GM12891 (cell line): ENCODE results near the gene NAA80.
"Not testable (repeated sequence)": the region's sequence is repeated elsewhere in the genome, so short reads cannot be mapped to it uniquely, and the experiment has no call there.

Experiments
- PAX5 ChIP-seq: IDR thresholded peaks from 2 replicates; pipeline ENCODE4 v1.6.1; 2011; ENCODE audit warnings: low read length, moderate library complexity, mild to moderate bottlenecking; ENCODE audit not compliant: insufficient read depth, severe bottlenecking
- POLR2A ChIP-seq: IDR thresholded peaks from 2 replicates; pipeline ENCODE4 v1.6.1; 2011; ENCODE audit warnings: low read depth, low read length, control low read depth
- POLR2AphosphoS5 ChIP-seq: IDR thresholded peaks from 2 replicates; pipeline ENCODE4 v1.6.1; 2011; ENCODE audit warnings: low read depth, low read length, control low read depth
- POU2F2 ChIP-seq: IDR thresholded peaks from 2 replicates; pipeline ENCODE4 v1.6.1; 2011; ENCODE audit warnings: low read depth, mild to moderate bottlenecking, control low read depth, low read length, moderate library complexity
- SPI1 ChIP-seq: IDR thresholded peaks from 2 replicates; pipeline ENCODE4 v1.6.1; 2011; ENCODE audit warnings: low read depth, low read length, control low read depth
- TAF1 ChIP-seq: IDR thresholded peaks from 2 replicates; pipeline ENCODE4 v1.6.1; 2011; ENCODE audit warnings: low read depth, low read length, control low read depth

DNA sequence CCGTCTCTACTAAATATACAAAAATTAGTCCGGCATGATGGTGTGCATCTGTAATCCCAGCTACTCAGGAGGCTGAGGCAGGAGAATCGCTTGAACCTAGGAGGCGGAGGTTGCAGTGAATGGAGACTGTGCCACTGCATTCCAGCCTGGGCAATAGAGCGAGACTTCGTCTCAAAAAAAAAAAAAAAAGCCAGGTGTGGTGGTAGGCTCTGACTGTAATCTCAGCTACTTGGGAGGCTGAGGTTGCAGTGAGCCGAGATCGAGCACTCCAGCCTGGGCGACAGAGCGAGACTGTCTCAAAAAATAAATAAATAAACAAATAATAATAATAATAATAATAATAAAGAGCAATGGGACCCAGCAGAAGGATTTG is 26.7 kb downstream of the NAA80 start:
- not testable (repeated sequence) for TF ChIP-seq POLR2A, POLR2AphosphoS5, SPI1, TAF1, PAX5, POU2F2
